ENCODE results near the gene AGPAT3. TPM values are rescaled to one million over a fixed set of nuclear protein-coding genes. Genes with fewer than 3 reads are reported as not detected.

The AGPAT3 gene
- total and polyA plus RNA-seq, 2 donors (not counting 1 experiment from before 2014, with no cell fraction given), result 29.4 to 44.9 TPM

DNA sequence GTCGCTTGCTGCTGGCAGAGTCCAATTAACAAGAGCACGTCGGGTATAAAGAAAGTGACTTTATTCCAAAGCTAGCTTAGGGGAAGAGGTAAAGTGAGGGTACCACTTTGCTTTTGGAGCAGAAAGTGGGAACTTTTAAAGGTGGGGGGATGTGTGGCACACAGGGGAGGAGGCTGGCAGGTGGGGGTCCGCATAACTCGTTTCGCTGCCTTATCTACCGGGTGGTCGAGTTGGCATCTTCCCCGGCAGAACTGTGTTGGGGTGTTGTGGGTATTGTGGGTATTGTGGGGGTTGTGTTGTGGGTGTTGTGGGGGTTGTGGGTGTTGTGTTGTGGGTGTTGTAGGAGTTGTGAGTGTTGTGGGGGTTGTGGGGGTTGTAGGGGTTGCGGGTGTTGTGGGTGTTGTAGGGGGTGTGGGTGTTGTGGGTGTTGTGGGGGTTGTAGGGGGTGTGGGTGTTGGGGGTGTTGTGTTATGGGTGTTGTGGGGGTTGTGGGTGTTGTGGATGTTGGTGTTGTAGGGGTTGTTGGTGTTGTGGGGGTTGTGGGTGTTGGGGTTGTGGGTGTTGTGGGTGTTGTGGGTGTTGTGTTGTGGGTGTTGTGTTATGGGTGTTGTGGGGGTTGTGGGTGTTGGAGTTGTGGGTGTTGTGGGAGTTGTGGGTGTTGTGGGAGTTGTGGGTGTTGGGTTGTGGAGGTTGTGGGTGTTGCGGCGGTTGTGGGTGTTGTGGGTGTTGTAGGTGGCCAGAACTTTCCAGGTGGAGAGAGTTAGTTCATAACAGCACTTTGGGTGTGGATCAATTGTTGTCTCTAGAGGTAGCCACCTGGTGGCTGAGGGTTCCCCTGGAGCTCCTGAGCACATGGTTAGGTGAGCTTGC is 52.7 kb downstream of the AGPAT3 start:
- Histone ChIP-seq H4K20me1 (ENCODE audit: control insufficient read depth, extremely low read depth, insufficient read depth, low read length) (no peaks in the 10 kb centered on the region), H3K4me2 (ENCODE audit: extremely low read depth, insufficient read depth, low read length) (peak overlapping the region; percentile 28)
- no peak for TF ChIP-seq EZH2 (IDR thresholded peaks at IDR 0.05; ENCODE audit: low read length, missing control alignments)
- TF ChIP-seq, protein P1, sequence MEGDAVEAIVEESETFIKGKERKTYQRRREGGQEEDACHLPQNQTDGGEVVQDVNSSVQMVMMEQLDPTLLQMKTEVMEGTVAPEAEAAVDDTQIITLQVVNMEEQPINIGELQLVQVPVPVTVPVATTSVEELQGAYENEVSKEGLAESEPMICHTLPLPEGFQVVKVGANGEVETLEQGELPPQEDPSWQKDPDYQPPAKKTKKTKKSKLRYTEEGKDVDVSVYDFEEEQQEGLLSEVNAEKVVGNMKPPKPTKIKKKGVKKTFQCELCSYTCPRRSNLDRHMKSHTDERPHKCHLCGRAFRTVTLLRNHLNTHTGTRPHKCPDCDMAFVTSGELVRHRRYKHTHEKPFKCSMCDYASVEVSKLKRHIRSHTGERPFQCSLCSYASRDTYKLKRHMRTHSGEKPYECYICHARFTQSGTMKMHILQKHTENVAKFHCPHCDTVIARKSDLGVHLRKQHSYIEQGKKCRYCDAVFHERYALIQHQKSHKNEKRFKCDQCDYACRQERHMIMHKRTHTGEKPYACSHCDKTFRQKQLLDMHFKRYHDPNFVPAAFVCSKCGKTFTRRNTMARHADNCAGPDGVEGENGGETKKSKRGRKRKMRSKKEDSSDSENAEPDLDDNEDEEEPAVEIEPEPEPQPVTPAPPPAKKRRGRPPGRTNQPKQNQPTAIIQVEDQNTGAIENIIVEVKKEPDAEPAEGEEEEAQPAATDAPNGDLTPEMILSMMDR (conservative IDR thresholded peaks at IDR 0.05 in 1 of 2, IDR thresholded peaks at IDR 0.05 in 1 of 2; ENCODE audit: low read depth in 1 of 2, low read length in 2 of 2), result no peak

DNA sequence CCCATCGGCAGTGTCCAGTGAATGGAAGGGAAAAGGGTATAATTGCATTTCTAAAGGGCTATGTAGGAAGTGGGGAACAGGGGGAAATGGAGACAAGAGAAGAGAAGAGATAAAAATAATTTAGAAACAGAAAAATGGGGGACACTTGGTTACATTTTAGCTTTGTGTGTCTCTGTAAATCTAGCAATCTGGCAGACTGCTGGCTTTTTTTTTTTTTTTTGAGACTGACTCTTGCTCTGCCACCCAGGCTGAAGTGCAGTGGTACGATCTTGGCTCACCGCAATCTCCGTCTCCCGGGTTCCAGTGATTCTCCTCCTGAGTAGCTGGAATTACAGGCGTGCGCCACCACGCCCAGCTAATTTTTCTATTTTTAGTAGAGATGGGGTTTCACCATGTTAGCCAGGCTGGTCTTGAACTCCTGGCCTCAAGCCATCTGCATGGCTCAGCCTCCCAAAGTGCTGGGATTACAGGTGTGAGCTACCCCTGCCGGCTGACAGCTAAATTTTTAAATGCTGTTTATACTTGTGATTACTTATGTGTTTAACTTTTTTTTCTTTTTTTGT is 53.4 kb downstream of the AGPAT3 start:
- H3K4me1 ChIP-seq (ENCODE audit: control insufficient read depth, extremely low read depth, insufficient read depth, low read length), result no peaks in the 10 kb centered on the region
- peaks cover 16% of the 10 kb centered on the region for H3K79me2 ChIP-seq (ENCODE audit: control insufficient read depth, insufficient read depth, low read length)
- no peak overlapping the region for H3K4me3 ChIP-seq (replicated peaks in 1 of 4; ENCODE audit: control extremely low read depth in 1 of 4, insufficient read depth in 1 of 4, low read depth in 3 of 4, low read length in 4 of 4)
- no peaks in the 10 kb centered on the region for H3K9me3 ChIP-seq (ENCODE audit: control insufficient read depth, insufficient read depth, low read depth, low read length)
- no peak for DNase-seq (ENCODE audit: low read depth in 2 of 2)
- TF ChIP-seq, protein P1 (conservative IDR thresholded peaks at IDR 0.05 in 1 of 2, IDR thresholded peaks at IDR 0.05 in 1 of 2; ENCODE audit: low read depth in 1 of 2, low read length in 2 of 2), result no peak
- TF ChIP-seq EZH2 (IDR thresholded peaks at IDR 0.05; ENCODE audit: low read length, missing control alignments), result no peak
- no peak overlapping the region for H3K4me2 ChIP-seq (ENCODE audit: extremely low read depth, insufficient read depth, low read length)
- H3K9ac ChIP-seq (ENCODE audit: insufficient read depth, low read length), result no peak overlapping the region
- no peaks in the 10 kb centered on the region for H3K36me3 ChIP-seq (ENCODE audit: control insufficient read depth, insufficient read depth, low read length)
- no peak overlapping the region for H2AFZ ChIP-seq (ENCODE audit: low read length)
- no peak overlapping the region for H3K27ac ChIP-seq (ENCODE audit: insufficient read depth, low read length)
- H4K20me1 ChIP-seq (ENCODE audit: control insufficient read depth, extremely low read depth, insufficient read depth, low read length), result no peaks in the 10 kb centered on the region
- no peaks in the 10 kb centered on the region for H3K27me3 ChIP-seq (ENCODE audit: control insufficient read depth, insufficient read depth, low read length)

More for the DNA sequence above, 52.7 kb downstream of the AGPAT3 start:
- H3K27ac ChIP-seq (ENCODE audit: insufficient read depth, low read length), result no peak overlapping the region
- DNase-seq (ENCODE audit: low read depth in 2 of 2), result no peak
- no peak overlapping the region for H3K9ac ChIP-seq (ENCODE audit: insufficient read depth, low read length)
- no peak overlapping the region for H2AFZ ChIP-seq (ENCODE audit: low read length)
- no peak overlapping the region for H3K4me3 ChIP-seq (replicated peaks in 1 of 4; ENCODE audit: control extremely low read depth in 1 of 4, insufficient read depth in 1 of 4, low read depth in 3 of 4, low read length in 4 of 4)
- no peaks in the 10 kb centered on the region for H3K9me3 ChIP-seq (ENCODE audit: control insufficient read depth, insufficient read depth, low read depth, low read length)
- no peaks in the 10 kb centered on the region for H3K4me1 ChIP-seq (ENCODE audit: control insufficient read depth, extremely low read depth, insufficient read depth, low read length)
- no peaks in the 10 kb centered on the region for H3K36me3 ChIP-seq (ENCODE audit: control insufficient read depth, insufficient read depth, low read length)
- no peaks in the 10 kb centered on the region for H3K27me3 ChIP-seq (ENCODE audit: control insufficient read depth, insufficient read depth, low read length)
- H3K79me2 ChIP-seq (ENCODE audit: control insufficient read depth, insufficient read depth, low read length), result peaks cover 16% of the 10 kb centered on the region

DNA sequence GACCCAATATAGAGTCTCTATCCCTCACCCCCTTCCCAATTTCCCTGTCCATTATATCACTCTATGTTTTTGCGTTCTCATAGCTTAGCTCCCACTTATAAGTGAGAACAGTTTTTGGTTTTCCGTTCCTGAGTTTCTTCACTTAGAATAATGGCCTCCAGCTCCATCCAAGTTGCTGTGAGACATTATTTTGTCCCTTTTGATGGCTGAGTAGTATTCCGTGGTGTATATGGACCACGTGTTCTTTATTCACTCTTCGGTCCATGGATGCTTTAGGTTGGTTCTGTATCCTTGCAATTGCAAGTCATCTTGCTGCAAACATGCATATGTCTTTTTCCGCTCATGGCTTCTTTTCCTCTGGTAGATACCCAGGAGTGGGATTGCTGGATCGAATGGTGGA is 54.3 kb downstream of the AGPAT3 start:
- H3K4me1 ChIP-seq (ENCODE audit: control insufficient read depth, extremely low read depth, insufficient read depth, low read length), result no peaks in the 10 kb centered on the region
- H3K79me2 ChIP-seq (ENCODE audit: control insufficient read depth, insufficient read depth, low read length), result peaks cover 16% of the 10 kb centered on the region
- H3K4me3 ChIP-seq (replicated peaks in 1 of 4; ENCODE audit: control extremely low read depth in 1 of 4, insufficient read depth in 1 of 4, low read depth in 3 of 4, low read length in 4 of 4), result no peak overlapping the region
- H3K4me2 ChIP-seq (ENCODE audit: extremely low read depth, insufficient read depth, low read length), result no peak overlapping the region
- H3K9ac ChIP-seq (ENCODE audit: insufficient read depth, low read length), result no peak overlapping the region
- TF ChIP-seq, protein P1 (conservative IDR thresholded peaks at IDR 0.05 in 1 of 2, IDR thresholded peaks at IDR 0.05 in 1 of 2; ENCODE audit: low read depth in 1 of 2, low read length in 2 of 2), result no peak
- no peak for TF ChIP-seq EZH2 (IDR thresholded peaks at IDR 0.05; ENCODE audit: low read length, missing control alignments)
- no peaks in the 10 kb centered on the region for H3K9me3 ChIP-seq (ENCODE audit: control insufficient read depth, insufficient read depth, low read depth, low read length)
- no peaks in the 10 kb centered on the region for H3K36me3 ChIP-seq (ENCODE audit: control insufficient read depth, insufficient read depth, low read length)
- H3K27me3 ChIP-seq (ENCODE audit: control insufficient read depth, insufficient read depth, low read length), result no peaks in the 10 kb centered on the region
- no peaks in the 10 kb centered on the region for H4K20me1 ChIP-seq (ENCODE audit: control insufficient read depth, extremely low read depth, insufficient read depth, low read length)
- no peak for DNase-seq (ENCODE audit: low read depth in 2 of 2)
- no peak overlapping the region for H3K27ac ChIP-seq (ENCODE audit: insufficient read depth, low read length)
- no peak overlapping the region for H2AFZ ChIP-seq (ENCODE audit: low read length)
